ENCODE results near the gene STXBP2.
A peak's percentile ranks its signal among the peaks of the same experiment; 100 is the strongest.

The STXBP2 gene

GRCh38 chr19:7669641-7670040, 32.7 kb downstream of the STXBP2 start:
- no peak overlapping the region for H3K4me3 ChIP-seq (ENCODE audit: low read depth, low read length)
- no peak for TF ChIP-seq CTCF (IDR thresholded peaks at IDR 0.05; ENCODE audit: borderline replicate concordance, insufficient read depth, low read depth, low read length)

- no peak overlapping the region for H3K4me3 ChIP-seq (ENCODE audit: low read depth, low read length)
- no peak for TF ChIP-seq CTCF (IDR thresholded peaks at IDR 0.05; ENCODE audit: borderline replicate concordance, insufficient read depth, low read depth, low read length)
These were observed 33.4 kb downstream of the STXBP2 start for GRCh38 chr19:7670150-7670783.

- no peak overlapping the region for H3K4me3 ChIP-seq (ENCODE audit: low read depth, low read length)
- no peak for TF ChIP-seq CTCF (IDR thresholded peaks at IDR 0.05; ENCODE audit: borderline replicate concordance, insufficient read depth, low read depth, low read length)
These were observed 33.9 kb downstream of the STXBP2 start for GRCh38 chr19:7670790-7671189.

- TF ChIP-seq CTCF (IDR thresholded peaks at IDR 0.05; ENCODE audit: borderline replicate concordance, insufficient read depth, low read depth, low read length): no peak
- no peak overlapping the region for H3K4me3 ChIP-seq (ENCODE audit: low read depth, low read length)
These were observed 35.6 kb downstream of the STXBP2 start for GRCh38 chr19:7672522-7672921.

GRCh38 chr19:7674010-7675005, 37.4 kb downstream of the STXBP2 start:
- no peak overlapping the region for H3K4me3 ChIP-seq (ENCODE audit: low read depth, low read length)
- TF ChIP-seq CTCF (IDR thresholded peaks at IDR 0.05; ENCODE audit: borderline replicate concordance, insufficient read depth, low read depth, low read length): no peak

GRCh38 chr19:7676376-7676775, 39.5 kb downstream of the STXBP2 start:
- peak overlapping the region; percentile 39 for H3K4me3 ChIP-seq (ENCODE audit: low read depth, low read length)
- TF ChIP-seq CTCF (IDR thresholded peaks at IDR 0.05; ENCODE audit: borderline replicate concordance, insufficient read depth, low read depth, low read length): no peak

Data from GM12875 (cell line).